Thymus (tissue), 11 donors: Measurements from ENCODE around the gene BEND2. TPM values are rescaled to one million over a fixed set of nuclear protein-coding genes. Genes with fewer than 3 reads are reported as not detected.

Experiments
- DNase-seq, 9 donors: peaks; one replicate each; pipeline ENCODE4 v3.0.0-alpha.2; 2013; ENCODE audit warnings: low spot score in 9 of 9, low read depth in 6 of 9, missing footprints in 1 of 9
- H3K27ac ChIP-seq, 2 donors: one replicate each; pipeline ENCODE4 v1.5.1; 2013; ENCODE audit warnings: control low read depth in 1 of 2, low read depth in 1 of 2, low read length in 1 of 2, mild to moderate bottlenecking in 1 of 2, moderate library complexity in 1 of 2
- H3K27me3 ChIP-seq, 2 donors: one replicate each; pipeline ENCODE4 v1.5.1; 2013; ENCODE audit warnings: low read length in 1 of 2; ENCODE audit not compliant: control insufficient read depth in 2 of 2, insufficient read depth in 1 of 2
- H3K36me3 ChIP-seq, 2 donors: one replicate each; pipeline ENCODE4 v1.5.1; 2013; ENCODE audit warnings: low read length in 1 of 2, mild to moderate bottlenecking in 1 of 2, moderate library complexity in 1 of 2; ENCODE audit not compliant: control insufficient read depth in 2 of 2, insufficient read depth in 2 of 2
- H3K4me1 ChIP-seq, 2 donors: one replicate each; pipeline ENCODE4 v1.5.1; 2013; ENCODE audit warnings: low read length in 2 of 2; ENCODE audit not compliant: control insufficient read depth in 2 of 2, insufficient read depth in 2 of 2
- H3K4me3 ChIP-seq, 2 donors: one replicate each; pipeline ENCODE4 v1.5.1; 2013; ENCODE audit warnings: low read length in 2 of 2, control low read depth in 1 of 2, mild to moderate bottlenecking in 1 of 2
- H3K9me3 ChIP-seq, 2 donors: one replicate each; pipeline ENCODE4 v1.5.1; 2013; ENCODE audit warnings: low read length in 1 of 2, mild to moderate bottlenecking in 1 of 2; ENCODE audit not compliant: control insufficient read depth in 2 of 2, insufficient read depth in 1 of 2
- WGBS: extraction: QIAGEN DNeasy Blood & Tissue Kit; methylation state at CpG from one replicate; pipeline ENCODE4 v1.1.7; 2013; 5-methylcytosine and 5-hydroxymethylcytosine counted together
- polyA plus RNA-seq: library from polyadenylated mRNA; stranded (reverse); fragments of 200-250 nt; gene quantifications from one replicate; pipeline ENCODE4 v1.2.3, GENCODE V29; 2013
- total RNA-seq: library from RNA; stranded (reverse); fragments of 120-200 nt; gene quantifications from one replicate; pipeline ENCODE4 v1.2.4, GENCODE V29; 2013
- donor health status: healthy.

Gene BEND2
- total and polyA plus RNA-seq, 2 donors, result 0.05 TPM; not detected in 1

- H3K9me3 ChIP-seq, result no peaks in the 10 kb centered on the region
- no peak overlapping the region for H3K4me3 ChIP-seq
- H3K27me3 ChIP-seq, result no peaks in the 10 kb centered on the region
- H3K36me3 ChIP-seq, result no peaks in the 10 kb centered on the region
- DNase-seq, result no peak
- no peaks in the 10 kb centered on the region for H3K4me1 ChIP-seq
- H3K27ac ChIP-seq, result no peak overlapping the region
- WGBS, result 90% methylated on average over 2 of the region's 2 CpGs
Measured at GRCh38 chrX:18119856-18120255, 100.8 kb downstream of the BEND2 start.

Other genes starting within 250 kb of the BEND2 start
- gene SCML2, start 133.8 kb upstream of the BEND2 start, total RNA-seq, result 4.1 TPM
- 3.4 TPM for gene SCML2, start 133.8 kb upstream of the BEND2 start, polyA plus RNA-seq
- gene CDKL5, start 204.7 kb upstream of the BEND2 start, total RNA-seq, result 4.5 TPM
- gene CDKL5, start 204.7 kb upstream of the BEND2 start, polyA plus RNA-seq, result 0.98 TPM